Stimulated activated CD4-positive, alpha-beta T cell treated with anti-CD3 and anti-CD28 coated beads, Interleukin-2, amount 100 ng/mL, for 4 hours (primary cell): ENCODE measurements around the gene ALKBH5.

Source experiments
- DNase-seq: peaks from one replicate; pipeline ENCODE4 v3.0.0-alpha.2; 2020; ENCODE audit warnings: low read depth

Gene ALKBH5

DNA sequence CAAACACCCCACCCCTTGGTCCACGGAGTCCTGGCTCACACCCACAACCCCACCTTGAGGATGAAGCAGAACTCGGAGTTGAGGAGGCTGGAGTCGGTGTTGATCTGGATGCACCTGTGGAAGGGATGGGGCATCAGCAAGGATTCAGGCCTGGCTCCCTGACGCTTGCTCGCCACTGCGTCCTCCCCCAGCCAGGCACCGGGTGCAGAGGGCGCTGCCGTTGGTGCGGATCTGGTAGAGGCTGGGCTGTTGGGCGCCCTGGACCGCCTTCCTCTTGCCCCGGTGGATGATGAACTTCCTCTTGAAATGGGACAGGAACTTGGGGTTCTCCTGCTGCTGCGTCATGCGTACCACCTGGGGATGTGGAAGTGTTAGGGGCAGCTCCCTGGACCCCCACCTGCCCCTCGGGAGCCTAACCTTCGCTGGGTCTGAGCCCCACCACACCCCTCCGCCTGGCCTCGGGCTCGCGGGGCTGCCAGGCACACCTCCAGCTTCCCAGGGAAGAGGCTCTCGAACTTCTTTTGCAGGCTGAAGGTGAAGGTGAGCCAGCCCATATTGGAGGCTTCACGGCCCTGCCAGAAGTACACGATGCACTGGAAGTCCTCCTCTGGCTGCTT lies 62.6 kb downstream of the ALKBH5 start:
- DNase-seq: no peak

DNA sequence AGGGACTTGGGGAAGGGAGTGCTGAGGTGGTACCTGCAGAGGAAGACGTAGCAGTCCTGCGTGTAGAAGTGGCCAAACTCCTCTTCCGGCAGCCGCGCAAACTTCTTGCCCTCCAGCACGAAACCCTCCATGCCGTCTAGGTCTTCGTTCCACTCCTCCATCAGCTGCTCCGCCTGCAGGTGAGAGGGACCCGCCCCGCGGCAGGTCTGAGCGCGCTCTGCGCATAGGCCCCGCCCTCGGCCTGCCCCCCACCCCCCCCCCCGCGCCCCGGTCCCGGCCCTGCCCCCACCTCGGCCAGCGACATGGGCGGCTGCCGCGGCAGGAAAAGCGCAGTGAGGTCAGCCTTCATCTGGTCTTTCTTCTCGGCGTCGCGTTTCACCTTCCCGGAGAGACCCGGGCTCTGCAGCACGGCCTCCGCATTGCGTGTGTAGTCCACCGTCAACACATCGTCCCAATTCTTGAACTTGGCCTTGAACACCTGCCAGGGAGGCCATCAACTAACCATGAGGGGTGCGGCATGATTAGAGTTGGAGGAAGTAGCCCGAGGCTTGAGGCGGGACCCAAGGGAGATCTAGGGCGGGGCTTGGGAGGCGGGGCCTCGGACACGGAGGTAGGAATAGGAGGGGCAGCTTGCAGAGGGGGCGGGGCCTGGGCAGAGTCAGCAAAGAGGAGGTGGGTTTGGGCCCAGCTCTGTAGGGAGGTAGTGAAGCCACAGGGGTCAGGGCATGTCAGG lies 63.4 kb downstream of the ALKBH5 start:
- no peak for DNase-seq

DNA sequence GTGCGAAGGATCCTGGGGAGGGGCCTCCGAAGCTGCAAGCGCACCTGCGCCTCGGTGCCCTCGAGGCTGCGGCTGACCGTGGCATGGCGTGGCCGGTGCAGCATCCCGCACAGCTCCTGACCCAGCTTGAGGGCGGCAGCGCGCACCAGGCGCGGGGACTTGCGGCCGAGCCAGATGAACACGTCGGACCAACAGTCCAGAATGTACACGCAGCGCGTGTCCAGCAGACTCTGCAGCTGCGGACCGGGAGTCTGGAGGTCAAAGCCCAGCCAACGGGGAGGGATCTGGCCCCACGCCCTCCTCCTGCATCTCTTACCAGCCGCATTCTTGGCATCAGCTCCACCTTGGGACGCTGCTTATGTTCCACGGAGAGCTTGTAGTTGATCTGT lies 64.0 kb downstream of the ALKBH5 start:
- no peak for DNase-seq

DNA sequence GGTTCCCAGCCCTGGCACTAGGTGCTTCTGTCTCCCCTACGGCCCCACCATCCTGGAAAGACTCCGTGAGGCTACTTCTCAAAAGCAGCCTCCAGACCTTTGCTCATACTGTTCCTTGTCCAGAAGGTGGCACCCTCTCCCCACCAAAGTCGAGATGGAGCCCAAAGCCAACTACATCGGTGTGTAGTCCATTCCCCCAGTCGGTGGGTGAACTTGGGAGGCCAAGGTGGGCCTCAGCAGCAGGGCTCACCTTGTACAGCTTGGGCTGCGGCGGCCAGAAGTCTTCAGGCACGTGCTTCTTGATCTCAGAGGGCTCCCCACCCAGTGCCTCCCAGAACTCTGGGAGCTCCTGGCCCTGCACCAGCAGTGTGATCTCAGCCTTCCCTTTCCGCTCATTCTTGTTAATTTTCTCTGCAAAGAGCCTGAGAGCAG lies 64.7 kb downstream of the ALKBH5 start:
- peak; percentile 53 for DNase-seq

DNA sequence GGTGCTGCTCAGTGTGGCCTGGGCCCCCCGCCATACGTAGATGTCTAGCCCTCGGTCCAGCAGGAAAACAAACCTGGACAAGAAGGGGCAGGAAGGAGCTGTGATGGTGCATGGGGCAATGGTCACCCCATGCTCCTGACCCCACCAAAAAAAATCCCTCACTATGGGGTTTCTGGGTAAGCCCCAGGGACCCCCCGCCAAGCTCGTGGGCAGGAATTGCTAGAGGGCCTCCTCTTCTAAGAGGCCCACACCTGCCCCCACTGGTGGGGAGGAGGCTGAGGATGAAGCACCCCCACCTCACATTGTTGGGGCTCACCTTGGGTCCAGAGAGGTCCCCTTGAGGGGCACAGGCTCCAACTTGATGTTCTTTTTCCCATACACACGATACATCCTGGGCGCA lies 65.2 kb downstream of the ALKBH5 start:
- DNase-seq: no peak

DNA sequence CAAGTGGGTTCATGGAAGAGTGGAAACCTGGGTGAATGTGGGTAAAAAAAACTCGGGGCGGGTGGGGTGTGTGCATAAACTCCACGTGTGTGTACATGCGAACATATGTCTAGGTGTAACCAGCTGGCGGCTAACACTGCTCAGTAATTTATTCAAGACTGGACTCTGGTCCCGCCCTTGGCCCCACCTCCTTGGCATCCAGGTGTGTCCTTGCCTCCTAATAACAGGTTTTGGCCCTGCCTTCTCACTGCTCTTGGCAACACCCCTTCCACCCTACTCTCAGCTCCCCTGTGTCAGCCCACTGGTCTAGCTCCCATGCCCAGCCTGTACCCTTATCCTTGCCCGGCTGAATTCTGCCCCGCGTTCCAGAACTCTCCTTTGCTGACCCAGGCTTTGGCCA lies 66.6 kb downstream of the ALKBH5 start:
- no peak for DNase-seq

DNA sequence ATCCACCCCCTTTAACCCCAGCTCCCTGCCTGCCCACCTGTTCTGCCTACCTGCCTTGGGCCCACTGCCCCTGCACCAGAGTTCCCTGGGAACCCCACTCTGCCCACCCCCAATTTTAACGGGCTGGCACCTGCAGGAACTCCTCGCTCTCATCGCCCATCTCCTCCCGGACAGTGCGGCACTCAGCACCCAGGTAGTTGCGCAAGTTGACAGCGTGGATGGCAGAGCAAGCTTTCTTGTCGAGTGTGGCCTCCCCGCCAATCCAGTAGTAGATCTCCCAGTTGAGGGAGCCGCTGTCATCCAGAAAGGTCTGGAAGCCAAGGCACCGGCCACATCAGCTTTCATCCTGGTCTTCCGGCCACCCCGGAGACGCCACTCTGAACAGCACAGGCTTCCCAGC lies 67.1 kb downstream of the ALKBH5 start:
- DNase-seq: no peak

DNA sequence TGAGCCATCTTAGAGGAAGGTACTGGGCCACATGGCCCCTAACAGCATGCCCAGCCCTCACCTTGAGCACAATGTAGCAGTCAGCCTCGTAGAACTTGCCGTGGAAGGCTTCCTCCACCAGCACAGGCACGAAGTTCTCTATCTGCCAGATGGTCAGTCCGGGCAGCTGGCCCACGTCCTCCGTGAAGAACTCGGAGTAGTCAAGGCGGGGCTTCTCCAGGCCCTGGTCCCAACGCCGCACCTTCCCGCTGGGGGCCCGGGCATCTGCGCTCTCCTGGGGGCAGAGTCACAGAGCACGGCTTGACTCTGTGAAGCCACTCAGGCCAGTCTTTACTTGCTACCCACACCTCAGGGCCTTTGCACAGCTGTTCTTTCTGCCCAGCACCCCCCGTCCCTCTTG lies 67.6 kb downstream of the ALKBH5 start:
- DNase-seq: no peak

DNA sequence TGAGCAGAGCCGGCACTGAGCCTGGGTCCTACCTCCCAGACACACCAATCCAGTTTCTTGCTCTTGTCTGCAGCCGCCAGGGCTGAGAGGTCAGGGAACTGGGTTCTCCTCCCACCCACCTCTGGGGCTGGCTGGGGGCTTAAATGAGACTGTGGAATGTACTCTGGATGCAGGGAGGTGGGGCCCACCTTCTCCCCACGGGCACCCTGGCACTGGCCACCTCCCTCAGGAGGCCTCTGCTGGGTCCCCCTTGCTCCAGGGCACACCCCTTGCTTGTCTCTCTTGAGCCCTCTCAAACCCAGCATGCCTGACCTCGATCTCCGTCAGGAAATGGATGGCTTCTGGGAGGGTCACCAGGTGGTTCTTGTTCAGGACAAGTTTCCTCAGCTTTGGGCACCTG lies 68.5 kb downstream of the ALKBH5 start:
- DNase-seq: no peak

DNA sequence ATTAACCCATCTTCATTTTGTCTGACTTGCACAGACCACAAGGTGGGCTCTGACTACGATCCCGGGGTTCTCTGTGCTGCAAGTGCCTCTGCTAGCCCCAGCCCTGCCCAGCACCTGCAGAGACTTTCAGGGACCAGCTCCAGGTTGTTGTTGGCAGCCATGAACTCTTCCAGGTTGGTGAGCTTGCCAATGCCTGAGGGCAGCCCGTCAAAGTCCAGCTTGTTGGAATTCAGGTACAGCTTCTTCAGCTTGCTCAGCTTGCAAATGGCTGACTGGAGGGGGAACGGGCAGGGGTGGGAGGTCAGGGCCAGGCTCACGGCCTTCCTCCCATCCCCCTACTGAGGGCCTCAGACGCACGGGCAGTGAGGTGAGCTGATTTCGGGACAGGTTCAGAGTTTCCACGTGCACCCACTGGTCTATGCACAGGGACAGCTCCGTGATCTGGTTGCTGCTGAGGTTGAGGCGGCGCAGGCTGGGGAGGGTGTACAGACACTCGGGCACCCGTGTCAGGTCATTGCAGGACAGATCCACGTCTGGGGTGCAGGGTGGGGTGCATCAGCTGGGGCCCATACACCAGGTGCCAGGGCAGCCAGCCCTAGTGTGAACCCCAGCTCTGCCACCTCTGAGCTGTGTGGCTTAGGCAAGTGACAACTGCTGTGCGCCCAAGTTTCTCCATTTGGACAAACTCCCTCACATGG lies 69.7 kb downstream of the ALKBH5 start:
- DNase-seq: no peak

DNA sequence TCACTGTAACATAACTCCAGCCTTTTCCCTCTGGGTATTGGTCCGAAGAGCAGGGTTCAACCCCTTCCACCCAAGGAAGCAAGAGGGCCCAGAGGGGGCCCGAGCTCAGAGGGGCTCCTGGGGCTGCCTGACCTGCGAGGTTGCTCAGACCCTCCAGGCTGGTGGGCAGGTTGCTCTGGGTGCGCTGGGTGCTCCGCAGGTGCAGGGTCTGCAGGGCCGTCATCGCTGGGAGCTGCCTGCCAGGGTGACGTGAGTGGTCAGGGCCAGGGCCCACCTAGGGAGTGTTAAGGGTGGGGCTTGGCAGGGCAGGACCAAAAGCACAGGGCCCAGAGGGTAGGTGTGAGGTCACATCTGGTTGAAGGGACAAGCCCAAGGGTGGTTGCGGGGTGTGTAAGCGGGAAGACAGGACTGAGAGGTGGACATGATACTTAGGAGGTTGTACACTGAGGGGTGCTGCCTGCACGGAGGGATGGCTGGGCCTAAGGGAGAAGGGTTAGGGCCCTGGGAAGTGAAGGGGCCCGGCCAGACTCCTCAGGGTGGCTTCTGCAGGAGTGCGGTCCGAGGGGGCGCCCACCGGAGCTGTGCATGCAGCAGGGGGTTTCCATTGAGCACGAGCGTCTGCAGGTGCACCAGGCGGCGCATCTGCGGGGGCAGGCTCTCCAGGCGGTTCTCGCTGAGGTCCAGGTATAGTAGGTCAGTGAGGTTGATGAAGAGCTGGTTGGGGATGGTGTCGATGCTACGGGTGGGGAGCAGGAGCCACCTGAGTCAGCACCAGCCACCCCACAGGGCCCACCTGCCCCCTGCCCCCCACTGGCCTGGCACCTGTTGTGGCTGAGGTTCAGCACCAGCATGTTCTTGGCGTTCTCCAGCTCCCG lies 70.6 kb downstream of the ALKBH5 start:
- no peak for DNase-seq

DNA sequence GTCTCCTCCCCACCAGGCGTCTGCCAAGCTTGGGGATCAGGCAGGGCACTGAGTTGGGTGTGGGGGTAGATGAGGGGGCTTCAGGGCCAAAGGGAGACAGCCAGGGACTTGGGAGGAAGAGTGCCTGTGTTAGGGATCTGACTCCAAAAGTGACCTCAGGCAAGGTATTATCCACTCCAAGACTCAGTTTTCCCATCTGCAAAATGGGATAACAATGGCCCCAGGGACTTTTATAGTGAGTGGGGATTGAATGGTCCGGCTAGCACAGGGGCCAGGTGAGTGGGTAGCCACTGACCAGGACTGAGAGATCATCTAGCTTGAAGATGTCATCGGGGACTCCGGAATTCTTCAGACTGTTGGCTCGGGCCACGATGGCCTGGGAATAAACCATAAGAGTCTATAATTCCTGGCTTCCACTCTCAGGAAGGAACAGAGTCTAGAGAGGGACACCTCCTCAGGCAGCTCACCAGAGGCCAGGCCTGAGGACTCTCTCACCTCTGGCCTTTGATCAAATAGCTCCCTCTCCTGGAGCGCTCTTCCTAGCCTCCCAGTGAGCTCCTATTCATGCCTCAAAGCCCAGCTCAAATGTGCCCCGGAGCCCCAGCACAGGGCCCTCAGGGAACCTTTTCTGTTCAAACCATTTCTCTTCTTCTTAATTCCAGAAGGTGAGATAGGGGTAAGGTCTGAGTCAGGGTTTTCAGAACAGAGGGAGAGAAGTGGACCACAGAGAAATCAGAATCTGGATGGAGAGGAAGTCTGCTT lies 71.4 kb downstream of the ALKBH5 start:
- no peak for DNase-seq

DNA sequence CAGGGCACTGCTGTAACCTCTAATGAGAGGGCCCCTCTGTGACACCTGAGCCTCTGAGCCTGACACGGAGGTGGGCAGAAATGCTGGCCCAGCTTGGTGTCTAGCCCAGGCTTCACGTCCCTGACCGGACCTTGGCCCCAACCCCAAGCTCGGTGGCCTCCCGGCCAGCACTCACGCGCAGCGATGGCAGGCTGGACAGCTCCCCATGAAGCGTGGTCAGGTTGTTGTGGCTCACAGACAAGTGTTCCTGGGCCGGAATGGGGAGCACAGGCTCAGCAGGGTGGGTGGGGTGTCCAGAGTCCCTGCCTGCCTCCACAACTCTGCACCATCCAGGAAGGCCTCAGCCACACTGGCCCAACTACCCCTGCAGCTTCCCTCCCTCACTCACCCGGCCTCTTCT lies 72.7 kb downstream of the ALKBH5 start:
- DNase-seq: no peak

DNA sequence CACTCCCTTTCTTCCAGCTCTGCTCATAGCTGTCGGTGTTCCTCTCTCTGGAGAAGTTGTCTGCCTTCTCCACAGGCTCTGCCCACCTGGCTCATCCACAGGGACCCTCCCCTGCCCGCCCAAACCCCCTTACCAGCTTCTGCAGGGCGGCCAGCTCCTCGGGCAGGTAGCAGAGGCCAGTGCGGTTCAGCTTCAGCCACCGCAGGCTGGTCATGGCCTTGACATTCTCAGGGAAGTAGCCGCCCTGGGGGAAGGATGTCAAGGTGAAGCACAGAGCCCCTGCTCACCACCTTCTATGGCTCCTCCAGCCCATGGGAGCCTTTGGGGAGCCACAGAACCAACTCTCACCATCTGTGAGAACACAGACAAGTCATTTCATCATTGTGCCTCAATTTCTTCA lies 73.1 kb downstream of the ALKBH5 start:
- DNase-seq: no peak

DNA sequence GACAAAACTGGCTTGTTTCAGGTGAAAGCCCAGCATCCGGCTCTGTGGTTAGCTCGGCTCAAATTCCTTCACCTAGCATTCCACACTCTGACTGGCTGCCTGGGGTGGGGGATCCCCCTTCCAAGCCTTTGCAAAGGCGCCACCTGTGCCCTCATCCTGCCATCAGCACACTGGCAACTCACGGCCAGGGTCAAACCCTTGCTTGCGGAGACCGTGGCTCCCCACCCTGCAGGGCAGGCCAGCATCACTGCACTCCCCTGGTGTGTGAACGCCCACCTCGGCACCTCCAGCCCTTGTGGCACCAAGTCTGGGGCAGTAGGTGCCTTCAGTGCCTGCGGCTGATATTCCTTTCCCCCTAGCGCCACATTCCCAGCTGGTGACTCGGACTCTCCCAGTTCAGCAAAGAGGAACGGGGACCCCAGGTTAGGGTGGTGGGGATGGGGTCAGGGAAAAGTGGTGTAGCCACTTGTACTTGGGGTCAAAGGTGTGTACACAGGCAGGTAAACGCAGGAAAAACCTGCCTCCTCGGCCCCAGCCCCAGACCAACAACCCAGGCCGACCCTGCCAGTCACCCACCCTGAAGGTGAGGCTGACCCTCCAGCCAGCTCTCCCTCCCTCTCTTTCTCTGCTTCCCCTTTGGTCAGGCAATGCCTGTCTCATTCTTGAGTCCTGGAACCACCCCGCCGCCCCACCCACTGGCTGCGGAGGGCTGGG lies 73.8 kb downstream of the ALKBH5 start:
- DNase-seq: no peak

DNA sequence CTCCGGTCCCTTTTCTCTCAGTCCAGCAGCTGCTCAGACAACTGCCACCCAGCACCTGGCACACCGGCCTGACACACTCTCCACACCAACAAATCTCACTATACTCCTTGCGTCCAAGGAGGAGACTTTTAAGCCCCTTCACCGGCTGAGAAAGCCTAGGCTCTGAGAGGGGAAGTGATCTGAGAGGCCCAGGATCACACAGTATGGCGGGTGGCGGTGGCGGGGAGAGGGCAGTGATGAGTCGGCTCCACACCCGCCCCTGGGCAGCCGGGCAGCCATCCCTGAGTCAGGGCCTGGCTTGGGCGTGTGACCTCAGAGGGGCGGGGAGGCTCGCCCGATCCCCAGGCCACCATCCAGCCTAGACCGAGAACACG lies 74.3 kb downstream of the ALKBH5 start:
- DNase-seq: no peak

DNA sequence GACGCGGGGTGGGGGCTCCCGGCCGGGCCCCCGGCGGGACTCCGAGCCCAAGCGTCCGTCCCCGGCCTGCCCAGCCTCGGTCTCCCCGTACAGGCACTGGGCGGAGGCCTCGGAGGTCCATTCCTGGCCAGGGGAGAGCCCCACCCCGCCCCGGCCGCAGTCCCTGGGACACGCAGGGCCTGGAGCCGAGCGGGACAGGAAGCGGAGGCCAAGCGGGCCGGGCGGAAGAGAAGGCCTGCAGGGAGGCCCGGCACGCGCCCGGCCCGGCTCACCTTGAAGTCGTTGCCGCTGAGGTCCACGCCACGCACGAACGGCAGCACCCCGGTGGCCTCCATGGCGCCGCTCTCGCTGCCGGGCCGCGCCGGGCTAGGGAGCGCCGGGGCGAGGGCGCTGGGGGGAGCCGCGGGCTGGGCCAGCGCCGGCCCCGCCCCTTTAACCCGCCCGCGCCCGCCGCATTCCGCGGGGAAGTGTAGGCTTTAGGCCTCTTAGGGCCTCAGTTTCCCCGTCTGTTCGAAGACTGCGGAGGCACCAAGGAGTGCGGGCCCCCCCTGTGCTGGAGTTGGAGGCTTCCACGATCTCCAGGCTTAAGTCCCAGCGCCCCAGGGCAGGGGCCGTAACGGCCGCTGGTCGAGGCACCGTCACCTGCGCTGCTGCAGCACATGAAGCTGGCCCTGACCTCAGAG lies 74.9 kb downstream of the ALKBH5 start, which contains the start of gene FLII:
Gene FLII (minus strand): TSS at position 383 of the 683 bp plus-strand sequence. CDS start 48 bp downstream, at position 335.
- DNase-seq: peak; percentile 41
